Measurements from ENCODE around the gene ZNF205. TPM values are rescaled to one million over a fixed set of nuclear protein-coding genes. Genes with fewer than 3 reads are reported as not detected.

Gene ZNF205
- total RNA-seq, 1 donor from 2014 or later, result 15.4 TPM

- Histone ChIP-seq H3K36me3 (ENCODE audit: insufficient read depth, low read length) (no peaks in the 10 kb centered on the region), H2AFZ (ENCODE audit: low read depth, low read length) (no peak overlapping the region), H4K20me1 (ENCODE audit: insufficient read depth, low read length) (no peaks in the 10 kb centered on the region), H3K27ac (ENCODE audit: low read depth, low read length) (no peak overlapping the region), H3K4me1 (ENCODE audit: insufficient read depth, low read length) (no peaks in the 10 kb centered on the region), H3K9ac (ENCODE audit: low read length) (no peak overlapping the region), H3K9me3 (ENCODE audit: insufficient read depth, low read depth, low read length) (no peaks in the 10 kb centered on the region), H3K79me2 (ENCODE audit: insufficient read depth, low read length) (no peaks in the 10 kb centered on the region), H3K4me3 (ENCODE audit: insufficient read depth, low read depth, low read length) (no peak overlapping the region), H3K4me2 (ENCODE audit: low read length) (no peak overlapping the region), H3K27me3 (ENCODE audit: insufficient read depth, low read length) (peaks cover 6% of the 10 kb centered on the region)
- no peak for DNase-seq (ENCODE audit: low read depth)
- TF ChIP-seq CTCF (IDR thresholded peaks at IDR 0.05; ENCODE audit: insufficient read depth, low read depth, low read length) (no peak), EZH2 (IDR thresholded peaks at IDR 0.05; ENCODE audit: insufficient read depth, low read length) (no peak)
- H3K4me3 Mint-ChIP-seq (ENCODE audit: unreplicated experiment), result no peak overlapping the region
- no peak for FAIRE-seq
- peaks cover 8% of the 10 kb centered on the region for H3K4me1 Mint-ChIP-seq (ENCODE audit: low read depth, unreplicated experiment)
- peaks cover 2% of the 10 kb centered on the region for H3K9me3 Mint-ChIP-seq (ENCODE audit: unreplicated experiment)
- H3K27ac Mint-ChIP-seq (ENCODE audit: unreplicated experiment), result no peak overlapping the region
- no peaks in the 10 kb centered on the region for H3K36me3 Mint-ChIP-seq (ENCODE audit: low read depth, unreplicated experiment)
- peaks cover 22% of the 10 kb centered on the region for H3K27me3 Mint-ChIP-seq (ENCODE audit: low read depth, unreplicated experiment)
Observed at GRCh38 chr16:3088450-3088849, 23.9 kb upstream of the ZNF205 start.

DNA sequence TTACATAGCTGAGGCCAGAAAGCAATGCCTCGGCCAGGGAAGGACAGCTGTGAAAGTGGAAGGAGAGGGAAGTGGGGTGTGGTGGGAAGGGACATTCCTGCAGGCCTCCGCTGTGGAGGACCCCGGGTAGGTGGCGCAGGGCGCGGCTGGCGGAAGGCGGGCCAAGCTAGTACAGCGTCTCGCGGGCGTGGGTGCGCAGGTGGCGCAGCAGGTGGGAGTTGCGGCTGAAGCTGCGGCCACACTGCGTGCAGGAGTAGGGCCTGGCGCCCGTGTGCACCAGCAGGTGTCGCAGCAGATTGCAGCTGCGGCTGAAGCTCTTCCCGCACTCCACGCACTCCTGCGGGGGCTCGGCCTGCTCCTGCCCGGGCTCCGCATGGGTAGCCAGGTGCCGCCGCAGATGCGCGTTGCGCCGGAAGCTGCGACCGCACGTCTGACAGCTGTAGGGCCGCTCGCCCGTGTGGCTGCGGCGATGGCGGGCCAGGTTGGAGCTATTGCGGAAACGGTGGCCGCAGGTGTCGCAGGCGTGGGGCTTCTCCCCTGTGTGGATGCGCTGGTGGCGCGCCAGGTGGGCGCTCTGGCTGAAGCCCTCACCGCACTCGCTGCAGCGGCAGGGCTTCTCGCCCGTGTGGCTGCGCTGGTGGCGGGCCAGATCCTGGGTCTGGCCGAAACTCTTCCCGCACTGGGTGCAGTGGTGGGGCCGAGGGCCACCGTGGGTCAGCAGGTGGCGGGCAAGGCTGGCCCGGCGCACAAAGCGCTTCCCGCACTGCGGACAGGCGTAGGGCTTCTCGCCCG, 23.3 kb upstream of the ZNF205 start:
- H3K27ac ChIP-seq (ENCODE audit: low read depth, low read length), result no peak overlapping the region
- peaks cover 6% of the 10 kb centered on the region for H3K27me3 ChIP-seq (ENCODE audit: insufficient read depth, low read length)
- H3K9ac ChIP-seq (ENCODE audit: low read length), result no peak overlapping the region
- H3K9me3 ChIP-seq (ENCODE audit: insufficient read depth, low read depth, low read length), result no peaks in the 10 kb centered on the region
- TF ChIP-seq CTCF (IDR thresholded peaks at IDR 0.05; ENCODE audit: insufficient read depth, low read depth, low read length), result no peak
- H3K9me3 Mint-ChIP-seq (ENCODE audit: unreplicated experiment), result peaks cover 2% of the 10 kb centered on the region
- H3K4me3 Mint-ChIP-seq (ENCODE audit: unreplicated experiment), result no peak overlapping the region
- H3K4me3 ChIP-seq (ENCODE audit: insufficient read depth, low read depth, low read length), result no peak overlapping the region
- no peaks in the 10 kb centered on the region for H3K36me3 ChIP-seq (ENCODE audit: insufficient read depth, low read length)
- no peak overlapping the region for H2AFZ ChIP-seq (ENCODE audit: low read depth, low read length)
- H3K4me1 ChIP-seq (ENCODE audit: insufficient read depth, low read length), result no peaks in the 10 kb centered on the region
- no peak for DNase-seq (ENCODE audit: low read depth)
- H3K4me1 Mint-ChIP-seq (ENCODE audit: low read depth, unreplicated experiment), result peaks cover 8% of the 10 kb centered on the region
- no peaks in the 10 kb centered on the region for H4K20me1 ChIP-seq (ENCODE audit: insufficient read depth, low read length)
- H3K36me3 Mint-ChIP-seq (ENCODE audit: low read depth, unreplicated experiment), result no peaks in the 10 kb centered on the region
- FAIRE-seq, result no peak
- peaks cover 22% of the 10 kb centered on the region for H3K27me3 Mint-ChIP-seq (ENCODE audit: low read depth, unreplicated experiment)
- no peaks in the 10 kb centered on the region for H3K79me2 ChIP-seq (ENCODE audit: insufficient read depth, low read length)
- H3K27ac Mint-ChIP-seq (ENCODE audit: unreplicated experiment), result no peak overlapping the region
- no peak overlapping the region for H3K4me2 ChIP-seq (ENCODE audit: low read length)
